Hepatocyte (in vitro differentiated cells): ENCODE data around the gene AKAP6. TPM values are rescaled to one million over a fixed set of nuclear protein-coding genes. Genes with fewer than 3 reads are reported as not detected.

Source experiments
- DNase-seq: peaks from one replicate; pipeline ENCODE4 v3.0.0-alpha.2; 2016; ENCODE audit warnings: low spot score
- H2AFZ ChIP-seq: fragments of 200-600 bp; sonication (generic); 2 replicates; pipeline ENCODE4 v1.6.0; 2016; ENCODE audit warnings: antibody characterized with exemption, mild to moderate bottlenecking
- H3K27ac ChIP-seq: fragments of 200-600 bp; sonication (generic); 2 replicates; pipeline ENCODE4 v1.5.1; 2016; ENCODE audit warnings: mild to moderate bottlenecking
- H3K27me3 ChIP-seq: fragments of 200-600 bp; sonication (generic); 2 replicates; pipeline ENCODE4 v1.6.1; 2016
- H3K36me3 ChIP-seq: fragments of 200-600 bp; sonication (generic); replicated peaks from 2 replicates; pipeline ENCODE4 v1.5.1; 2016; ENCODE audit warnings: low read depth; ENCODE audit not compliant: insufficient read depth
- H3K4me1 ChIP-seq: fragments of 200-600 bp; sonication (generic); 2 replicates; pipeline ENCODE4 v1.5.1; 2016; ENCODE audit warnings: mild to moderate bottlenecking, moderate library complexity; ENCODE audit not compliant: insufficient read depth
- H3K4me2 ChIP-seq: fragments of 200-600 bp; sonication (generic); 2 replicates; pipeline ENCODE4 v1.6.0; 2016
- H3K4me3 ChIP-seq: fragments of 200-600 bp; sonication (generic); 2 replicates; pipeline ENCODE4 v1.5.1; 2016; ENCODE audit warnings: mild to moderate bottlenecking
- H3K79me2 ChIP-seq: fragments of 200-600 bp; sonication (generic); 2 replicates; pipeline ENCODE4 v1.6.0; 2017; ENCODE audit warnings: mild to moderate bottlenecking
- H3K9me2 ChIP-seq: fragments of 200-600 bp; sonication (generic); replicated peaks from 2 replicates; pipeline ENCODE4 v1.6.0; 2017; ENCODE audit warnings: mild to moderate bottlenecking; ENCODE audit not compliant: insufficient read depth
- H3K9me3 ChIP-seq: fragments of 200-600 bp; sonication (generic); 2 replicates; pipeline ENCODE4 v1.5.1; 2016; ENCODE audit warnings: low read depth, mild to moderate bottlenecking
- H4K20me1 ChIP-seq: fragments of 200-600 bp; sonication (generic); 2 replicates; pipeline ENCODE4 v1.6.0; 2016; ENCODE audit warnings: mild to moderate bottlenecking; ENCODE audit not compliant: insufficient read depth, poor library complexity, severe bottlenecking
- EZH2 ChIP-seq: fragments of 200-600 bp; sonication (generic); IDR thresholded peaks from 2 replicates; pipeline ENCODE4 v1.6.1; 2016; ENCODE audit warnings: antibody characterized with exemption, mild to moderate bottlenecking, borderline replicate concordance
- EZH2phosphoT487 ChIP-seq: fragments of 200-600 bp; sonication (generic); IDR thresholded peaks from one replicate; pipeline ENCODE4 v1.6.1; 2018; ENCODE audit warnings: antibody characterized with exemption, mild to moderate bottlenecking, low read depth, moderate library complexity; ENCODE audit not compliant: unreplicated experiment, severe bottlenecking
- WGBS: methylation state at CpG from one replicate; pipeline ENCODE4 v1.1.6; 2016; ENCODE audit warnings: low lambda C conversion rate; ENCODE audit errors: missing lambda C conversion rate; 5-methylcytosine and 5-hydroxymethylcytosine counted together
- polyA plus RNA-seq: library from polyadenylated mRNA; unstranded; fragments of >200 nt; fragmentation: Nextera tagmentation; extraction: Ambion mirVana; gene quantifications from 2 replicates; pipeline ENCODE4 v1.2.1, GENCODE V29; 2016
- total RNA-seq: library from RNA; depleted of rRNA; stranded (reverse); fragments of >200 nt; gene quantifications from 2 replicates; pipeline ENCODE4 v1.2.3, GENCODE V29; 2014
- TF ChIP-seq, protein P1 (sequence below): fragments of 200-600 bp; sonication (generic); IDR thresholded peaks from 2 replicates; pipeline ENCODE4 v1.5.1; 2016; ENCODE audit warnings: antibody characterized with exemption, mild to moderate bottlenecking; ENCODE audit not compliant: poor library complexity

The AKAP6 gene
- total and polyA plus RNA-seq, 2 experiments from 2014 or later = 1.1 to 2.1 TPM

DNA sequence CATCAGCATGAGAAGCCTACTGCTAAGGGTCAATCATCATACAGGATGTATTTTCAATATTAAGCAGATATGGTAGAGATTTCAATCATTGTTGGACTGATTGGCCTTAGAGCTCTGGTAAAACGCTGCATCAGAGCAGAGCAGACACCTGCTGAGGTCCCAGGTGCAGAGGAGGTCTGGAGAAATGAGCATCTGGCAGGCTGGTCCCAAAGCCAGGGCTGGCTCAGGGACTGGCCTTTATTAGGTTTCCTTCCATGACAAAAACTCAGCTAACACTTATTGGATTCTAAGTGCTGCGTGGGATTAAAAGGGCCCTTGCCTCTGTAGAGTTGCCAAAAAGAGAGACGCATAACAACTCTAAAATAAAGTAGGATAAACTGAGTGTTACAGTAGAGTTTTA is 29.7 kb downstream of the AKAP6 start:
- DNase-seq = no peak
- no peak overlapping the region for H3K4me3 ChIP-seq
- H3K79me2 ChIP-seq = no peaks in the 10 kb centered on the region
- no peaks in the 10 kb centered on the region for H4K20me1 ChIP-seq
- no peaks in the 10 kb centered on the region for H3K36me3 ChIP-seq
- H3K27me3 ChIP-seq = no peaks in the 10 kb centered on the region
- H3K27ac ChIP-seq = no peak overlapping the region
- H3K4me1 ChIP-seq = no peaks in the 10 kb centered on the region
- WGBS = 69% methylated on average over 3 of the region's 3 CpGs
- no peak overlapping the region for H2AFZ ChIP-seq
- no peaks in the 10 kb centered on the region for H3K9me3 ChIP-seq
- no peak overlapping the region for H3K4me2 ChIP-seq
- no peaks in the 10 kb centered on the region for H3K9me2 ChIP-seq
- TF ChIP-seq EZH2phosphoT487 (no peak), EZH2 (no peak)
- TF ChIP-seq, protein P1, sequence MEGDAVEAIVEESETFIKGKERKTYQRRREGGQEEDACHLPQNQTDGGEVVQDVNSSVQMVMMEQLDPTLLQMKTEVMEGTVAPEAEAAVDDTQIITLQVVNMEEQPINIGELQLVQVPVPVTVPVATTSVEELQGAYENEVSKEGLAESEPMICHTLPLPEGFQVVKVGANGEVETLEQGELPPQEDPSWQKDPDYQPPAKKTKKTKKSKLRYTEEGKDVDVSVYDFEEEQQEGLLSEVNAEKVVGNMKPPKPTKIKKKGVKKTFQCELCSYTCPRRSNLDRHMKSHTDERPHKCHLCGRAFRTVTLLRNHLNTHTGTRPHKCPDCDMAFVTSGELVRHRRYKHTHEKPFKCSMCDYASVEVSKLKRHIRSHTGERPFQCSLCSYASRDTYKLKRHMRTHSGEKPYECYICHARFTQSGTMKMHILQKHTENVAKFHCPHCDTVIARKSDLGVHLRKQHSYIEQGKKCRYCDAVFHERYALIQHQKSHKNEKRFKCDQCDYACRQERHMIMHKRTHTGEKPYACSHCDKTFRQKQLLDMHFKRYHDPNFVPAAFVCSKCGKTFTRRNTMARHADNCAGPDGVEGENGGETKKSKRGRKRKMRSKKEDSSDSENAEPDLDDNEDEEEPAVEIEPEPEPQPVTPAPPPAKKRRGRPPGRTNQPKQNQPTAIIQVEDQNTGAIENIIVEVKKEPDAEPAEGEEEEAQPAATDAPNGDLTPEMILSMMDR = no peak

DNA sequence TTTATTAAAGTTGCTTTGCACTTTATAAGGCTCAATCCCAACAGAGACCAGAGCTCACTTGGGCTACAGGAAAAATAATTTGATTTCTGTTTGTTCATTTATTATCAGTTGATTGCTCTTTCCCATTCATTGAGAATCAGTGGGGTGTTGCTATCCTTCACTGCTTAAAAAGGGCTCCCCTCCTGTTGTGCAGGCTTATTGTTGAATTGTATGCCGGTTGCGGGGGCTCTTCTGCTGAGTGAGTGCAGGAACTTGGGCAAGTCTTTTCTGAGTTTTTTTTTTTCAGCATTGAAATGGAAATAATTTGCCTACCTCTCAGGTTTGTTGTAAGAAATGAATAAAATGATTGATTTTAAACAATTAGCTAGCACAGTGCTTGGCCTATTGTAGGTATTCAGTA is 32.6 kb downstream of the AKAP6 start:
- no peaks in the 10 kb centered on the region for H3K79me2 ChIP-seq
- H4K20me1 ChIP-seq = no peaks in the 10 kb centered on the region
- H3K36me3 ChIP-seq = no peaks in the 10 kb centered on the region
- no peak overlapping the region for H3K27ac ChIP-seq
- 87% methylated on average over 2 of the region's 2 CpGs for WGBS
- TF ChIP-seq EZH2phosphoT487 = no peak
- TF ChIP-seq EZH2 = no peak
- TF ChIP-seq, protein P1 = no peak
- H3K9me2 ChIP-seq = no peaks in the 10 kb centered on the region
- no peak for DNase-seq
- no peak overlapping the region for H3K4me2 ChIP-seq
- no peaks in the 10 kb centered on the region for H3K27me3 ChIP-seq
- H2AFZ ChIP-seq = no peak overlapping the region
- H3K9me3 ChIP-seq = no peaks in the 10 kb centered on the region
- peaks cover 15% of the 10 kb centered on the region for H3K4me1 ChIP-seq
- H3K4me3 ChIP-seq = no peak overlapping the region

DNA sequence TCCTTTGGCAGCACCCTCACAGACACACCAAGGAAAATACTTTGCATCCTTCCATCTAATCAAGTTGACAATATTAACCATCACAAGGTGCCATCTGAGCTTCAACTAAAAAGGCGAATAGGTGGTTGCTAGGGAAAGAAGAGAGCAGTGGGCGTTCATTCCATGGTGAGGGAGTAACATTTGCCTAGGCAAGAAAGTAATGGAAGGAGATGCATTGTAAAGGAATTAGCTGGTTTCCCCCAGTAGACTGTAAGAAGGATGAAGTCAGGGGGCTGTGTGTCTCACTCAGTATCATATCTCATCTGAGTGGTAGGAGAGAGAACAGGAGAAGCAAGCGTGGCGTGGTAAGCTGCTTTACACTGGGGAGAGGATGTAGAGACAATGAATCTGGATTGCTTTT is 34.7 kb downstream of the AKAP6 start:
- H3K36me3 ChIP-seq = no peaks in the 10 kb centered on the region
- H3K79me2 ChIP-seq = no peaks in the 10 kb centered on the region
- H4K20me1 ChIP-seq = no peaks in the 10 kb centered on the region
- no peak overlapping the region for H3K27ac ChIP-seq
- no peaks in the 10 kb centered on the region for H3K9me2 ChIP-seq
- H3K9me3 ChIP-seq = no peaks in the 10 kb centered on the region
- no peaks in the 10 kb centered on the region for H3K27me3 ChIP-seq
- no peak overlapping the region for H3K4me3 ChIP-seq
- H3K4me1 ChIP-seq = peaks cover 20% of the 10 kb centered on the region
- WGBS = 89% methylated on average over 4 of the region's 4 CpGs
- TF ChIP-seq, protein P1 = no peak
- TF ChIP-seq EZH2 (no peak), EZH2phosphoT487 (no peak)
- DNase-seq = no peak
- no peak overlapping the region for H2AFZ ChIP-seq
- no peak overlapping the region for H3K4me2 ChIP-seq

DNA sequence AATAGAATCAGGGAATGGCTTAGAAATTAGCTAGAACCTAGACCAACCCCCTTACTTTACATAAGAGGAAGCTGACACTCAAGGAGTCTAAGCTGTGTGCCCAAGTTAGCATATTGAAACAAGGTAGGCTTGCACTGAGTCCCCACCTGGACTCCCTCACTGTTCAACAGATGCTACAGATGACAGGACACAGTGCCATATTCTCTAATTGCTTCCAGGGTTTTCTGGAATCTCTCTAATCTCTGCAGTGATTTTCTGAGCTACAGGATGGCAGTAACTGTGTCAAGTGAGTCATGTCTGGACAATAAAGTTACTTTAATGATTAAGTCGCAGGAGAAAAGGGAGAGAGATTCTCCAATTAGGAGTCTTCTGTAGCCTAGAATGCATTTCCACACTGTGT is 35.8 kb downstream of the AKAP6 start:
- H3K4me1 ChIP-seq = peaks cover 20% of the 10 kb centered on the region
- no peak overlapping the region for H2AFZ ChIP-seq
- no peaks in the 10 kb centered on the region for H3K27me3 ChIP-seq
- no peaks in the 10 kb centered on the region for H3K36me3 ChIP-seq
- 48% methylated on average over 1 of the region's 1 CpG for WGBS
- no peaks in the 10 kb centered on the region for H3K79me2 ChIP-seq
- no peak for DNase-seq
- H3K9me3 ChIP-seq = no peaks in the 10 kb centered on the region
- H3K4me2 ChIP-seq = no peak overlapping the region
- no peak overlapping the region for H3K4me3 ChIP-seq
- TF ChIP-seq, protein P1 = no peak
- TF ChIP-seq EZH2 = no peak
- TF ChIP-seq EZH2phosphoT487 = no peak
- no peak overlapping the region for H3K27ac ChIP-seq
- no peaks in the 10 kb centered on the region for H3K9me2 ChIP-seq
- no peaks in the 10 kb centered on the region for H4K20me1 ChIP-seq
